GM10248 (cell line): ENCODE data around the gene AQP12B.

Experiments
- CTCF ChIA-PET: fragments of 300-600 bp; sonication (Branson Sonifier 250); formaldehyde crosslinking; extraction: SDS; loops from one replicate; lab custom pipeline; 2021; ENCODE audit warnings: antibody characterized with exemption; lab: Yijun Ruan, JAX
- POLR2A ChIA-PET: fragments of 350-650 bp; sonication (Branson Sonifier 250); formaldehyde crosslinking; extraction: SDS; loops from one replicate; lab custom pipeline; 2020; ENCODE audit warnings: antibody characterized with exemption; lab: Yijun Ruan, JAX
- DNase-seq: peaks from one replicate; pipeline ENCODE4 v3.0.0; 2012; ENCODE audit errors: extremely low spot score
- CTCF ChIP-seq: IDR thresholded peaks from 2 replicates; pipeline ENCODE4 v1.5.1; 2012; ENCODE audit warnings: mild to moderate bottlenecking, low read depth; ENCODE audit errors: extremely low read depth, missing control alignments, control extremely low read depth

Gene AQP12B

DNA sequence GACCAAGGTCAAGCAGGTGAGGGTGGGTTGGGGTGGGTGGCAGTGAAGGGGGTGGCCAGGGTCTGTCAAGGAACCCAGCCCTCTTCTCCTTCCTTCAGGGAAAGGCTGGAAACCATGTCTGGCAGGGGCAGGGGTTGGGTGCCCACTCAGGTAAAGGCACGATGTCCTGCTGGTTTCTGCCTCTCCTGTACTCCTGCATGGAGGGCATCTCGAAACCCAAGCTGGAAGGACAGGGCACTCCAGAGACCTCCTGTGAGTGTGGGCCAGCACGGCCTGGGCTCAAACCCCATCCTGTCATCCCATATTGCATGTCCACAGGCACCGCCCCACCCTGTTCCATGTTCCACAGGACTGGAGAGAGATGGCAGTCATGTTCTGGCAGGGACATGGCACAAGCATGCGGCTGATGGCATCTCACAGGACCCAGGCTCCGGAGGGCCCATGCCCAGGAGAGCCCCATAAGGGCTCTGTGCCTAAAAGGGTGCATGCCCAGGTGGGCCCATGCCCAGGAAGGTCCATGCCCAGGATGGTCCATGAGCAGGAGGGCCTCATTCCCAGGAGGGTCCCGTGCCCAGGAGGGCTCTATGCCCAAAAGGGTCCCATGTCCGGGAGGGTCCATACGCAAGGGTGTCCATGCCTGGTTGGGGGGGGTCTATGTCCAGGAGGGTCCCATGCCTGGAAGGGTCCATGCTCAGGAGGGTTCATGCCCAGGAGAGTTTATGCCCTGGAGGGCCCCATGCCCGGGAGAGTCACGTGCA lies 51.0 kb downstream of the AQP12B start:
- CTCF ChIA-PET = no interaction called here
- no peak for TF ChIP-seq CTCF

GRCh38 chr2:240630771-240631547 lies 51.7 kb downstream of the AQP12B start:
- POLR2A ChIA-PET = no interaction called here
- CTCF ChIA-PET = no interaction called here
- TF ChIP-seq CTCF = no peak
- no peak for DNase-seq

More for the DNA sequence above, 51.0 kb downstream of the AQP12B start:
- DNase-seq = no peak
- POLR2A ChIA-PET = no interaction called here

GRCh38 chr2:240629968-240630770 lies 52.5 kb downstream of the AQP12B start:
- TF ChIP-seq CTCF = no peak
- ChIA-PET POLR2A (no interaction called here), CTCF (no interaction called here)
- DNase-seq = no peak

DNA sequence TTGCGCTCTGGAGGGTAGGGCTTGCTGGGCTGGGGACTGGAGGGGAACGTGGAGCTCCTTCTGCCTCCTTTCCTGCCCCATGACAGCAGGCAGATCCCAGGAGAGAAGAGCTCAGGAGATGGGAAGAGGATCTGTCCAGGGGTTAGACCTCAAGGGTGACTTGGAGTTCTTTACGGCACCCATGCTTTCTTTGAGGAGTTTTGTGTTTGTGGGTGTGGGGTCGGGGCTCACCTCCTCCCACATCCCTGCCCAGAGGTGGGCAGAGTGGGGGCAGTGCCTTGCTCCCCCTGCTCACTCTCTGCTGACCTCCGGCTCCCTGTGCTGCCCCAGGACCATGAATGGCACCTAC lies 53.1 kb downstream of the AQP12B start:
- DNase-seq = no peak
- TF ChIP-seq CTCF = no peak
- POLR2A ChIA-PET = no interaction called here
- CTCF ChIA-PET = no interaction called here

DNA sequence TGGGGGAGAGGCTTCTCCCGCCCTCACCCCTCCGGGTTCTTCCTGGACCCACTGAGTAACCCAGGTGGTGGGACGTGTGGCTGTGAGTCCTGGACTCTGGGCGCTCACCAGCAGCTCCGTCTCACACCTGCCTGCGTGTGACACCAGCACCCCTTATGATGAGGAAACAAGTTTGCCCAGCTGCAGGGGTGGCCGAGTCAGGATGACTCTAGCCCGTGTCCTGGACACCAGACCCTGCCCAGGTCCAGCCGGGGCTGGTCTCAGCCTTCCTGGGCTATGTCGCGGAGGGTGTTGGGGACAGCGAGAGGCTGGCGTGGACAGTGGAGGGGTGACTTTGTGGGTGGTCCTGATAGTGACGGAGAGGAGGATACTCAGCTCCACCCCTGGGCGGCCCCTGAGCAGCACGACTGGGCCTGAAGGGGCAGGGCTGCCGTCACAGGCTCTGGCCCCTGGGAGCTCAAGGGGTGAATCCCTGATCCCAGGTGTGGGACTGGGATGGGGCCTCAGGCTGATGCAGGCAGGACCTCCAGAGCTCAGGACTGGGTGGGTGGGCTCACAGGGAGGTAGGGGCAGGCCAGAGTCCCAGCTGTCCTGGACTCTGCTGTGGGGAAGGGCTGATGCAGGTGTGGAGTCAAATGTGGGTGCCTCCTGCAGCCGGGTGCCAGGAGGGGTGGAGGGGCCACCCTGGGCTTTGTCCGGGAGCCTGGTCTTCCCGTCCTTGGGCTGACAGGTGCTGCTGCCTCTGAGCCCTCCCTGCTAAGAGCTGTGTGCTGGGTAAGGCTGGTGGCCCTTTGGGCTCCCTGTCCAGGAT lies 53.7 kb downstream of the AQP12B start:
- TF ChIP-seq CTCF = no peak
- DNase-seq = no peak
- POLR2A ChIA-PET = no interaction called here
- CTCF ChIA-PET = no interaction called here

- ChIA-PET CTCF (no interaction called here), POLR2A (no interaction called here)
- TF ChIP-seq CTCF = no peak
- no peak for DNase-seq
Measured at GRCh38 chr2:240628507-240628807, 54.2 kb downstream of the AQP12B start.
